Frontal cortex (tissue), 4 donors: ENCODE measurements around the gene RPH3AL. TPM values are rescaled to one million over a fixed set of nuclear protein-coding genes. Genes with fewer than 3 reads are reported as not detected.

Experiments used
- DNase-seq, 2 donors: peaks; one replicate each; pipeline ENCODE4 v3.0.0; 2012; ENCODE audit warnings: low spot score in 2 of 2
- FAIRE-seq: peaks from 2 replicates; lab custom pipeline; 2012; peaks lifted over from hg19 to GRCh38; lab: Jason Lieb, UNC
- total RNA-seq: library from RNA; depleted of rRNA; stranded (reverse); fragments of >200 nt; gene quantifications from one replicate; pipeline ENCODE4 v1.2.3, GENCODE V29; 2014
- donor health status: control.
- donor health status: control.
- donor health status: control.

Gene RPH3AL
- total RNA-seq, 1 donor from 2014 or later, result 3.3 TPM

- DNase-seq (no peak), FAIRE-seq (no peak)
Observed at GRCh38 chr17:289409-289808, 63.2 kb downstream of the RPH3AL start.

- no peak for DNase-seq
- FAIRE-seq, result no peak
Observed at GRCh38 chr17:288802-289356, 63.7 kb downstream of the RPH3AL start.

- FAIRE-seq (no peak), DNase-seq (no peak)
Observed at GRCh38 chr17:286571-286970, 66.0 kb downstream of the RPH3AL start.

GRCh38 chr17:285751-286422, 66.7 kb downstream of the RPH3AL start:
- DNase-seq, result no peak
- FAIRE-seq, result no peak

GRCh38 chr17:284676-285355, 67.8 kb downstream of the RPH3AL start:
- DNase-seq, result no peak

GRCh38 chr17:283911-284675, 68.5 kb downstream of the RPH3AL start:
- FAIRE-seq, result no peak

More at GRCh38 chr17:284676-285355, 67.8 kb downstream of the RPH3AL start:
- FAIRE-seq, result no peak

GRCh38 chr17:282912-283882, 69.4 kb downstream of the RPH3AL start:
- no peak for FAIRE-seq
- DNase-seq, result no peak

More at GRCh38 chr17:283911-284675, 68.5 kb downstream of the RPH3AL start:
- DNase-seq, result no peak

- no peak for FAIRE-seq
Observed at GRCh38 chr17:282000-282911, 70.4 kb downstream of the RPH3AL start.

GRCh38 chr17:281365-281999, 71.1 kb downstream of the RPH3AL start:
- FAIRE-seq (no peak), DNase-seq (no peak)

More at GRCh38 chr17:282000-282911, 70.4 kb downstream of the RPH3AL start:
- no peak for DNase-seq

GRCh38 chr17:280901-281300, 71.7 kb downstream of the RPH3AL start:
- FAIRE-seq, result no peak
- no peak for DNase-seq

- DNase-seq (no peak), FAIRE-seq (no peak)
Observed at GRCh38 chr17:280216-280615, 72.4 kb downstream of the RPH3AL start.

GRCh38 chr17:279776-280175, 72.8 kb downstream of the RPH3AL start:
- DNase-seq, result no peak

GRCh38 chr17:279331-279730, 73.3 kb downstream of the RPH3AL start:
- DNase-seq (no peak), FAIRE-seq (no peak)

More at GRCh38 chr17:279776-280175, 72.8 kb downstream of the RPH3AL start:
- no peak for FAIRE-seq

GRCh38 chr17:278676-279059, 73.9 kb downstream of the RPH3AL start:
- FAIRE-seq (no peak), DNase-seq (no peak)

GRCh38 chr17:278055-278675, 74.4 kb downstream of the RPH3AL start:
- no peak for FAIRE-seq
- DNase-seq, result no peak

- no peak for FAIRE-seq
- no peak for DNase-seq
Observed at GRCh38 chr17:274902-275301, 77.7 kb downstream of the RPH3AL start.
